ENCODE data around the gene PARP14.

PARP14 gene

DNA sequence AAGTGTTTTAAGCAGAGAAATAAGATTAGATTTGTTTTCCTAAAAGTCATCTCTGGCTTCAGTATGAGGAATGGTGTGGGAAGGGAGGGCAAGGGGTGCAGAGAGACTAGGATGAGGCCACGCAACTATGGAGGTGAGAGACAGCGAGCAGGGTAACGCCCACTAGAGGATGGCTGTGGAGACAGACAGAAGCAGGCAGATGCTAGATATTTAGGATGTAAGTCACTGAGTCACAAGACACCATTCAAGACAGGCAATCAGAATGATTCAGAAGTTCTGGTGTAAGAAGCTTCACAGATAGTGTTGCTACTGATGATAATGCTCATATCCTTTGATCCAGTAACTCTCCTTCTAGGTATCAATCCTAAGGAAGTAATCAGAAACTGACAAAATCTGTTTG, 93.9 kb downstream of the PARP14 start:
- peak overlapping the region; percentile 25 for H3K4me3 ChIP-seq (ENCODE audit: low read length)
- H3K9me3 ChIP-seq (ENCODE audit: insufficient read depth, low read length) = no peaks in the 10 kb centered on the region
- peak overlapping the region; percentile 90 for H3K27ac ChIP-seq (ENCODE audit: low read length)
- H3K36me3 ChIP-seq (replicated peaks; ENCODE audit: low read depth, low read length) = no peaks in the 10 kb centered on the region
- H3K4me1 ChIP-seq (ENCODE audit: low read length) = peaks cover 49% of the 10 kb centered on the region
- H2AFZ ChIP-seq (ENCODE audit: low read depth, low read length) = no peak overlapping the region
- peak overlapping the region; percentile 66 for H3K4me2 ChIP-seq (ENCODE audit: low read length)
- TF ChIP-seq, protein P1, sequence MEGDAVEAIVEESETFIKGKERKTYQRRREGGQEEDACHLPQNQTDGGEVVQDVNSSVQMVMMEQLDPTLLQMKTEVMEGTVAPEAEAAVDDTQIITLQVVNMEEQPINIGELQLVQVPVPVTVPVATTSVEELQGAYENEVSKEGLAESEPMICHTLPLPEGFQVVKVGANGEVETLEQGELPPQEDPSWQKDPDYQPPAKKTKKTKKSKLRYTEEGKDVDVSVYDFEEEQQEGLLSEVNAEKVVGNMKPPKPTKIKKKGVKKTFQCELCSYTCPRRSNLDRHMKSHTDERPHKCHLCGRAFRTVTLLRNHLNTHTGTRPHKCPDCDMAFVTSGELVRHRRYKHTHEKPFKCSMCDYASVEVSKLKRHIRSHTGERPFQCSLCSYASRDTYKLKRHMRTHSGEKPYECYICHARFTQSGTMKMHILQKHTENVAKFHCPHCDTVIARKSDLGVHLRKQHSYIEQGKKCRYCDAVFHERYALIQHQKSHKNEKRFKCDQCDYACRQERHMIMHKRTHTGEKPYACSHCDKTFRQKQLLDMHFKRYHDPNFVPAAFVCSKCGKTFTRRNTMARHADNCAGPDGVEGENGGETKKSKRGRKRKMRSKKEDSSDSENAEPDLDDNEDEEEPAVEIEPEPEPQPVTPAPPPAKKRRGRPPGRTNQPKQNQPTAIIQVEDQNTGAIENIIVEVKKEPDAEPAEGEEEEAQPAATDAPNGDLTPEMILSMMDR (IDR thresholded peaks at IDR 0.05; ENCODE audit: low read depth, low read length) = 0 out of 2 replicates have a peak, but pooled peaks have one; percentile 26
- TF ChIP-seq EZH2phosphoT487 (IDR thresholded peaks at IDR 0.05; ENCODE audit: low read depth) = no peak
- no peaks in the 10 kb centered on the region for H3K27me3 ChIP-seq (ENCODE audit: low read depth, low read length)
- no peaks in the 10 kb centered on the region for H3K79me2 ChIP-seq (ENCODE audit: low read length)
- H4K20me1 ChIP-seq (ENCODE audit: insufficient read depth, low read length) = no peaks in the 10 kb centered on the region
- H3K9ac ChIP-seq (ENCODE audit: low read length) = peak overlapping the region; percentile 40; the same call in 1 of the 2 replicates

DNA sequence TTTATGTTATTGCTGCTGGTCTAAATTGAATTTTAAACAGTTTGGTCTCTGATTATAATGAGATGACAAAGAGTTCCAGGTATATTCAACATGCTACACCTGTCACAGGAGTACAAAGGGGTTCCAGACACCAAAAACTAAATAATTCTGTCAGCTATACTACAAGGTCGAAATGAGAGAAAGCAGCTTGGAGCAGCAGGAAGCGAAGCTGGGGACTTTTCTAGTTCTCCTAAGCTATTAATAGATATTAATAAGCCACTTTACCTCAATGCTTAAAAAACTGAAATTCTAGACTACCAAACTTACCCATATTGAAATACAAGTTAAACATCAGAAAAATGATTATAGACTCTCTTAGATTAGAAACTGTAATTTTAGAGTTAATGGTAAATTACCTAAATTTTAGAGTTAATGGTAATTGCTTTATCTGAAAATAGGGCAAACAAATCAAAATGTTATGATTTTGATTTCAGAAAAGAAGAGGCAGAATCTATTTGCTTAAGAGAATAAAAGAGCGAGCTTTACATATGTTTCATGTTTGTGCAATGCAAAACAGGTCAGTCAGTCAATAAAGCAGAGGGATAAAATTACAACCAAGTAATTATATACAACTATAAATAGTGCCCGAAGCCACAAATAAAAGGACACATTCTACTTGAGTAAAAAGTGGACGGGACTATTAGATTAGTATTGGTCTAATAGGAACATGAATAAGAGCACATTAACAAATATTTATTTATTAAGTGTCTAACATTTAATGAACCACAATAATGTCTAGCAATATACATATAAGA, 96.2 kb downstream of the PARP14 start:
- H3K4me3 ChIP-seq (ENCODE audit: low read length) = peak overlapping the region; percentile 11
- H3K9me3 ChIP-seq (ENCODE audit: insufficient read depth, low read length) = no peaks in the 10 kb centered on the region
- peak overlapping the region; percentile 53 for H3K4me2 ChIP-seq (ENCODE audit: low read length)
- TF ChIP-seq EZH2phosphoT487 (IDR thresholded peaks at IDR 0.05; ENCODE audit: low read depth) = no peak
- H3K4me1 ChIP-seq (ENCODE audit: low read length) = peaks cover 42% of the 10 kb centered on the region
- no peaks in the 10 kb centered on the region for H3K79me2 ChIP-seq (ENCODE audit: low read length)
- peak overlapping the region; percentile 10; the same call in 1 of the 2 replicates for H3K9ac ChIP-seq (ENCODE audit: low read length)
- peak overlapping the region; percentile 36; the same call in 1 of the 2 replicates for H3K27ac ChIP-seq (ENCODE audit: low read length)
- no peaks in the 10 kb centered on the region for H3K27me3 ChIP-seq (ENCODE audit: low read depth, low read length)
- peaks cover 3% of the 10 kb centered on the region for H3K36me3 ChIP-seq (replicated peaks; ENCODE audit: low read depth, low read length)
- no peaks in the 10 kb centered on the region for H4K20me1 ChIP-seq (ENCODE audit: insufficient read depth, low read length)
- no peak overlapping the region for H2AFZ ChIP-seq (ENCODE audit: low read depth, low read length)

DNA sequence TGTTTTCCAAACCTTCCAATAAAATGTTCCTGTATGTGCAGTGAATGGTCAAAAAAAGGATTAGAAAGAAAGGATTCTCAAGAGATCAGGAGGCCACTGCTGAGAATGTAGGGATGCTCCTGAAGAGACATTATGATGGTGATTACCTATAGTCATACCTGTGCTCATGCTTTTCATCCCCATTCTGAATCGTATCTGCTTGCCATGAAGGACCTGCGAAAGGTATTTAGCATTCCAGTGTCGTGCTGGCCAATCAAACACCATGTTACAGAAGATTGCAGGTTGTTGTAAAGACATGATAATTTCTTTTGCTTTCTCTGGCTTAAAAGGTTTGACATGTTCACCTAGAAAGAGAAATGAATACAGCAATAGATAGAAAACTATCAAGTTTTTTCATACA, 96.9 kb downstream of the PARP14 start:
- no peaks in the 10 kb centered on the region for H3K79me2 ChIP-seq (ENCODE audit: low read length)
- H3K4me2 ChIP-seq (ENCODE audit: low read length) = no peak overlapping the region
- H3K4me3 ChIP-seq (ENCODE audit: low read length) = no peak overlapping the region
- H3K4me1 ChIP-seq (ENCODE audit: low read length) = peaks cover 42% of the 10 kb centered on the region
- TF ChIP-seq EZH2phosphoT487 (IDR thresholded peaks at IDR 0.05; ENCODE audit: low read depth) = no peak
- TF ChIP-seq, protein P1 (IDR thresholded peaks at IDR 0.05; ENCODE audit: low read depth, low read length) = no peak
- H3K9me3 ChIP-seq (ENCODE audit: insufficient read depth, low read length) = no peaks in the 10 kb centered on the region
- no peaks in the 10 kb centered on the region for H3K27me3 ChIP-seq (ENCODE audit: low read depth, low read length)
- H4K20me1 ChIP-seq (ENCODE audit: insufficient read depth, low read length) = no peaks in the 10 kb centered on the region
- no peak overlapping the region for H3K27ac ChIP-seq (ENCODE audit: low read length)
- no peak overlapping the region for H3K9ac ChIP-seq (ENCODE audit: low read length)
- no peak overlapping the region for H2AFZ ChIP-seq (ENCODE audit: low read depth, low read length)
- H3K36me3 ChIP-seq (replicated peaks; ENCODE audit: low read depth, low read length) = peaks cover 3% of the 10 kb centered on the region

Measured in OCI-LY3 (cell line).